GM18870 (cell line): ENCODE results near the gene SP1.
A peak's percentile ranks its signal among the peaks of the same experiment; 100 is the strongest.
"Not testable (repeated sequence)": the region's sequence is repeated elsewhere in the genome, so short reads cannot be mapped to it uniquely, and the experiment has no call there.

ENCODE experiments used
- ATAC-seq: cut with Tn5 transposase; IDR thresholded peaks from one replicate; pipeline ENCODE4 v1.9.1; 2021; ENCODE audit warnings: moderate library complexity; ENCODE audit not compliant: unreplicated experiment

SP1 gene

DNA sequence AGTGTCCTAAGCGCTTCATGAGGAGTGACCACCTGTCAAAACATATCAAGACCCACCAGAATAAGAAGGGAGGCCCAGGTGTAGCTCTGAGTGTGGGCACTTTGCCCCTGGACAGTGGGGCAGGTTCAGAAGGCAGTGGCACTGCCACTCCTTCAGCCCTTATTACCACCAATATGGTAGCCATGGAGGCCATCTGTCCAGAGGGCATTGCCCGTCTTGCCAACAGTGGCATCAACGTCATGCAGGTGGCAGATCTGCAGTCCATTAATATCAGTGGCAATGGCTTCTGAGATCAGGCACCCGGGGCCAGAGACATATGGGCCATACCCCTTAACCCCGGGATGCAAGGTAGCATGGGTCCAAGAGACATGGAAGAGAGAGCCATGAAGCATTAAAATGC, 31.0 kb downstream of the SP1 start:
- ATAC-seq = no peak

DNA sequence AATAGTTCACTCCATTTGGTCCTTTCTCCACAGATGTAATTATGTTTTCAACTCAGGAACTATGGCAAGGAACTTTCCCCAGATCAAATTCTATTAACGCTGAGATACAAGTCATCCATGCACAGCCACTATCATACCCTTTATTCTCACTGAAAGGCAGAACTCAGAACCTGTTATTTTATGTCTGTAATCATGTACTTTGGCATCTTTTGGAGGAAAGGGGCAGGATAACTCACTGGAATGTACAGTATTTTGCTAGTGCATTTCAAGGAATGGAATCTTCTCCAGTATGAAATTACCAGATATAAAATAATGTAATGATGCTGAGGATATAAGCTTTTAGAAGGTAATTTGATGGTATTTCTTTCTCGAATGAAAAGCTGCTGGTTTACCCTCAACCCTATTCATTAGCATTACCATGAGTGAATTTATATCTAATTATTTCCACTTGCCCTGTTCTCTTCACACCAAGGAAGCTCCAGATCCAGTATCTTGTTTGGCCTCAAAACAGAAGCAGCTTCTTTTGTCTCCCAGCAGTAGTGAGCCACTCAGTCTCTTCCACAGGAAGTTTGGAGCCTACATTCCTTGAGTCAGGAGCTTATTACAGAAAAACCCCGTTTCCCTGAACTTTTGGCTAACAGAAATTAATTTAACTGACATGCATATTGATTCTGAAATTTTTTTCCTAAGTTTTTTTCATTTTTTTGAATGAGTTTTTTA, 33.7 kb downstream of the SP1 start:
- ATAC-seq = no peak

DNA sequence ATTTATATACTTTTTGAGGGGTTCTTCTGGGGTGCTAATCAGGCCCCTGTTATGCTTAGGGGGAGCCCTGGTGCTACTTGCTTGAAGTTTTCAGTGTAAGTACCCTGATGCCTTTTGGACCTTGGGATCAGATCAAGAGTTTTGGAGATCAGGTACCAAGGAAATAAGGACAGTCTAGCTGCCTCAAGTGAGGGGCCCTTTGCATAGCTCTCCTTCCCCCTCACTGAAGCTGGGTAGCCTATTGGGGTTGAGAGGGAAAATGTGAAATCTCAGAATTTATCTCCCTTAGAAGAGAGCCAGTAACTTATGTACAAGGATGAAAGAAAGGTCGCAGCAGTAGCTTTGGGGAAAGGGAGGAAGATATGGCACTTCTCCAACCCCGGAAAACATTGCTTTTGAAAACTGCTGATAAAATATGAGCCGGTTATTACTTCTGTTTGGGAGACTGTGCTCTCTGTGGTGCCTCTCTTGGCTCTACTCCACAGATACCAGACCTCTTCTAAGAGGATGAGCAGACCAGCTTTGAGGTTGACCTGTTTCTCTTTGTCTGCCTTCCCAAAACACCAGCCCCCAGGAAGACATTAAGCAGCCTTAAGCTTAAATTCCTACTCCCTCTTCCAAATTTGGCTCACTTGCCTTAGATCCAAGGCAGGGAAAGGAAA, 34.9 kb downstream of the SP1 start:
- no peak for ATAC-seq

DNA sequence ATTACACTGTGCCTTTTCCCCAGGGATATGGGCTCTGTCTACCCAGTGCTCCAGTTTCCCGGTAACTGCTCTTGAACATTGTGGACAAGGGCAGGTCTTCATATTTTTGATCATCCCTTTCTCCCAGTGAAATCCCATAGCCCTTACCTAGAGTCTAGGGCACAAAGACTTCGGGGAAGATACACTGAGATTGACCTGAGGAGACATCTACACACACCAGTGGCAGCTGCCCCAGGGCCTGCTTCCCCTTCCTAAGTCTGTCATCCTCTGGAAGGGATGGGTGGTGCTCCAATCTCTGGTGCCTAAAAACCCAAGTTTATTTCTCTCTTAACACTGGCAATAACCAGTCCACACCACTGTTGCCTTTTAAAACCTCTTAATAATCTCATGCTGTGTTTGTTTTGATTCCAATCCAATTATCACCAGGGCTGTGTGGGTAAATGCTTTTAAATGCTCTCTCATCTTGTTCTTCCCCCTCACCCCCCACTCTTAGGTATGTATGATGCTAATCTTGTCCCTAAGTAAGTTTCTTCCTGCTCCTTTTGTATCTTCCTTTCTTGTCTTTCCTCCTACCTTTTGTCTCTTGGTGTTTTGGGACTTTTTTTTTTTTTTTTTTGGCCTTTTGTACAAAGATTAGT, 35.9 kb downstream of the SP1 start:
- not testable (repeated sequence) for ATAC-seq

DNA sequence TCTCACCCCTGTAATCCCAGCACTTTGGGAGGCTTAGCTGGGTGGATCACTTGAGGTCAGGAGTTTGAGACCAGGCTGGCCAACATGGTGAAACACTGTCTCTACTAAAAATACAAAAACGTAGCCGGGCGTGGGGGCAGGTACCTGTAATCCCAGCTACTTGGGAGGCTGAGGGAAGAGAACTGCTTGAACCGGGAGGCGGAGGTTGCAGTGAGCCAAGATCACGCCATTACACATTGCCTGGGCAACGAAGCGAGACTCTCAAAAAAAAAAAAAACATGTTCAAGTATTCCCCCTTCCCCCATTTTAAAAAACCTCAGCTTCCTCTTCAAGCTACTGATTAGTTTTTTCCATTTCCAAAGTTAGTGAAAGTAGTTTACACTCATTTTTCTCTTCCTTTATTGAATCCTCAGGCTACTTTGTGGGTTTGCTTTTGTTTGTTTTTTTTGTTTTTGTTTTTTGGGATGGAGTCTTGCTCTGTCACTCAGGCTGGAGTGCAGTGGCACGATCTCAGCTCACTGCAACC, 37.4 kb downstream of the SP1 start:
- ATAC-seq = not testable (repeated sequence)

DNA sequence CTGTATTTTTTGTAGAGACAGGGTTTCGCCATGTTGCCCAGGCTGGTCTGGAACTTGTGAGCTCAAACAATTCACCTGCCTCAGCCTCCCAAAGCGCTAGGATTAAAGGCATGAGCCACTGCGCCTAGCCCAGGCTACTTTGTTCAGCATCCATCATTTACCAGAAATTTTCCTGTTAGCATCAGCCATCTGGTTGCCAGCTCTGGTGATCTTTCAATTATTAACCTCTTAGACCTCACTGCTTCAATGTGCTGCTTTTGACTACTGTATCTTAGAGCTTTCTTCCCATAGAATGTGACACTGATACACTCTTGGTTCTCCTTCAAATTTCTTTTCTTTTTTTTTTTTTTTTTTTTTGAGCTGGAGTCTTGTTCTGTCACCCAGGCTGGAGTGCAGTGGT, 38.2 kb downstream of the SP1 start:
- no peak for ATAC-seq

DNA sequence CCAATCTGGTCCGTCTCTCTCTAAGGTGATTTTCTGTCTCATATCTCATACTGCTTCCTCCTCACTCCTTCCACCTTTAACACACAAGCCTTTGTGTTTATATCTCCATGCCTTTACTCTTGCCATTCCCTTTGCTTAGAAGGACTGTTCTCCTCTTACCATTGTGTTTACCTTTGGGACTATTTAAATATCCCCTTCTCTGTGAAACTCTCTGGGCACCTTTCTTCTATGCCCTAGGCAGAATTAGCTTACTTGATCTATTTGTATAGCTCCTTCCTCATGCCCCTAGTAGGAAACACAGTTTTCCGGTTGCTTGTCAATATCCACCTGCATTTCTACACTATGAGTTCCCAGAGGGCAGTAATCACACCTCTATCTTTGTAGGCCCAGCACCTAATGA, 39.8 kb downstream of the SP1 start:
- no peak for ATAC-seq

DNA sequence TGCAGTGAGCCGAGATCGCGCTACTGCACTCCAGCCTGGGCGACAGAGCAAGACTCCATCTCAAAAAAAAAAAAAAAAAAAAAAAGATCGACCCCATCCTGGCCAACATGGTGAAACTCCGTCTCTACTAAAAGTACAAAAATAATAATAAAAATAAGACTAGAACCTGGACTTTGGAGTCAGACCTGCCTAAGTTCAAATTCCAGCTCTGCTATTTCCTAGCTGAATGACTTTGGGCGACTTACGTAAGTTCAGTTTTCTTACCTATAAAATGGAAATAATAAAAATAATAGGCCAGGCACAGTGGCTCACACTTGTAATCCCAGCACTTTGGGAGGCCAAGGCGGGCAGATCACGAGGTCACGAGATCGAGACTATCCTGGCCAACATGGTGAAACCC, 42.3 kb downstream of the SP1 start:
- ATAC-seq = not testable (repeated sequence)

DNA sequence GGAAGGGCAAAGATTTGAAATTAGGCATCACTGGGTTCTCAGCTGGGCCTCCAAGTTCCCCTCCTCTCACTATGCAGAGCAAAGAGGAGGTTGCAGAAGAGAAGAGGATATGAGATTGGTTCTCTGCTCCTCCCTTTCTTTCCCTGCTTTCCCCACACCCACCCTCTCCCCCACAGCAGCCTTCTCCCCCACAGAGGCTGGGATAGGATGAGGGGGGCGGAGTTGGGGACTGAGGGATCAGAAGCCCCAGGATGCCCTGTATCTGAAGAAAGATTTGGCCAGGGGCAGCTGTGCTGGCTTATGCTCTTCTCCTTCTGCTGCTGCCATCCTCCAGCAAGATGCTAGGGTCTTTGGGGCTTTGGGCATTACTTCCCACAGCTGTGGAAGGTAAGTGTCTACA, 43.6 kb downstream of the SP1 start, which contains the start of gene AMHR2:
AMHR2 (plus strand) TSS at position 259 of the 400 bp plus-strand sequence; CDS start at position 339, 80 bp downstream.
- ATAC-seq = no peak

DNA sequence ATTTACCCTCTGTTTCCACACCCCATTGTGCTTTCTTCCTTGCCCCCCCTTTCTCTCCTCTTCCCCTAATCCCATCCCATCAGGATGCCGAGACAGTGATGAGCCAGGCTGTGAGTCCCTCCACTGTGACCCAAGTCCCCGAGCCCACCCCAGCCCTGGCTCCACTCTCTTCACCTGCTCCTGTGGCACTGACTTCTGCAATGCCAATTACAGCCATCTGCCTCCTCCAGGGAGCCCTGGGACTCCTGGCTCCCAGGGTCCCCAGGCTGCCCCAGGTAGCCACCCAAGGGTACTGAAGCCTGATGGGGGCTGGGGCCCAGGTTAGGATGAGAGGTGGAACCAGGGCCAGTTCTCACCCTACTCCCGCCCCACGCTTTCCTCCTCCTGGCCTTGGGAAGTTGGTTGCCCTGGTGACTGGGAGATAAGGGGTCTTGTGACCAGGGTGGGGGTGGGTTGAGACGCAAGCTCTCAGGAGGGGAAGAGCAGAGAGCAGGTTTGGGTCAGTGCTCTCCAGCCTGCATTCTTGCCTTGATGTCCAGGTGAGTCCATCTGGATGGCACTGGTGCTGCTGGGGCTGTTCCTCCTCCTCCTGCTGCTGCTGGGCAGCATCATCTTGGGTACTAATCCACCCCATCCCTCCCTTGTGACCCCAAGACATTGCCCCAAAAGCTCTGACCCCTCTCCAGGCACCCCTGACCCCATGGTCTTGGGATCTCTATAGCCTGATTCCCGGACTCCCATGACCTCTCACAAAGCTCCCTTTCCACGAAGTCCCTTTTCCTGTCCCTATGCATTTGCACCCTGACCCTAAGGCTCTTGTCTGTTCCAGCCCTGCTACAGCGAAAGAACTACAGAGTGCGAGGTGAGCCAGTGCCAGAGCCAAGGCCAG, 44.9 kb downstream of the SP1 start:
- ATAC-seq = no peak

DNA sequence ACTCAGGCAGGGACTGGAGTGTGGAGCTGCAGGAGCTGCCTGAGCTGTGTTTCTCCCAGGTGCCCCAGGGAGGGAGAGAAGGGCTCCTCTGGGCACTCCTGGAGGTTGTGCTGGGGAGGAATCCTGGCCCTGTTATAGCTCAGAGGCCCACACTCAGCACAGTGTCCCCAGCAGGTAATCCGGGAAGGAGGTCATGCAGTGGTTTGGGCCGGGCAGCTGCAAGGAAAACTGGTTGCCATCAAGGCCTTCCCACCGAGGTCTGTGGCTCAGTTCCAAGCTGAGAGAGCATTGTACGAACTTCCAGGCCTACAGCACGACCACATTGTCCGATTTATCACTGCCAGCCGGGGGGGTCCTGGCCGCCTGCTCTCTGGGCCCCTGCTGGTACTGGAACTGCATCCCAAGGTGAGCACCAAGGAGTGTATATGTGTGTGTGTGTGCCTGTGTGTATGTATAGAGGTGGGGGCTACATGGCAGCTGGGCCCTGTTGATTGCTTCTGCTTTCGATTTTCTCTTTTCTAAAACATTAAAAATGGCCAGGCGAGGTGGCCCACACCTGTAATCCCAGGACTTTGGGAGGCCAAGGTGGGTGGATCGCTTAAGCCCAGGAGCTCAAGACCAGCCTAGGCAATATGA, 45.7 kb downstream of the SP1 start:
- ATAC-seq = no peak

DNA sequence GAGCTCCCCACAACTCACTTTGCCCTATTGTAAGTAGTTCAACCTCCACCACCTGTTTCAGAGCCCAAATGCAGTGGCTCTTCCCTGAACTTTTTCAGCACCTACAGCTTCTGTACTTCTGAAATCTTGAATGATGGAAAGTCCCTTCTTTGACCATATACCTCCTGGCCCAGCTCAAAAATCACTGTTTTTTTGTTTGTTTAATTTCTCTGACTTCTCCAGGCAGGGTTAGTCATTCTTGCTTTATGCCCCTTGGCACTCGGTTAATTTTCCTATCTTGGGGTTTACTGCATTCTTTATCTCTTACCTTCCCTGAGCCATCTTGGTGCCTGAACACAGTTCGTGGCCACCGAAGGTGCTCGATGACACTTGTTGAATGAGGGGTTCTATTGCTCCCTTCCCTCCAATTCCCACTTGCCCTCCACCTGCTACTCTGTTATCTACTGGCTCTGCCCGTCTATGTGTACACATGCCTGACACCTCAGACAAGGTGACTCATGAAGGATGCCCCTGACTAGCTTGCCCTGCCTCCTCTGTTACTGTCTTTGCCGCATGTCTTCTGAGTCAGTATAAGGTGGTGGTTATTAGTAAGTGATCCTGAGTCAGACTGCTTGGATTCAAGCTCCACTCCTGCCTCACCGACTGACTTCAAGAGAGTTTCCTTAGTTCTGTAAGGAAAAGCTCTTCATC, 48.1 kb downstream of the SP1 start:
- ATAC-seq = no peak

DNA sequence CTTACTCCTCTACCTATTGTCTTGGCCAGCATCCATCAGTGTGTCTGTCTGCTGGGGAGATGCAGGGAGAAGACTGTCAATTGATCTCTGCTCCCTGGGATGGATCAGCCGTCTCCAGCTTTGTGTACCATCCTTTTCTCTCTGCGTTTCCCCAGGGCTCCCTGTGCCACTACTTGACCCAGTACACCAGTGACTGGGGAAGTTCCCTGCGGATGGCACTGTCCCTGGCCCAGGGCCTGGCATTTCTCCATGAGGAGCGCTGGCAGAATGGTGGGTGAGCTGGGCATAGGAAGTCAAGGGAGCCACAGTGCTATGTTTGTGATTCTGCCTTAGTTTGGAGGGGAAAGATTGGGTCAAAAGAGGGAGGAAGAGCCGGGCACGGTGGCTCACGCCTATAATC, 48.8 kb downstream of the SP1 start:
- no peak for ATAC-seq

DNA sequence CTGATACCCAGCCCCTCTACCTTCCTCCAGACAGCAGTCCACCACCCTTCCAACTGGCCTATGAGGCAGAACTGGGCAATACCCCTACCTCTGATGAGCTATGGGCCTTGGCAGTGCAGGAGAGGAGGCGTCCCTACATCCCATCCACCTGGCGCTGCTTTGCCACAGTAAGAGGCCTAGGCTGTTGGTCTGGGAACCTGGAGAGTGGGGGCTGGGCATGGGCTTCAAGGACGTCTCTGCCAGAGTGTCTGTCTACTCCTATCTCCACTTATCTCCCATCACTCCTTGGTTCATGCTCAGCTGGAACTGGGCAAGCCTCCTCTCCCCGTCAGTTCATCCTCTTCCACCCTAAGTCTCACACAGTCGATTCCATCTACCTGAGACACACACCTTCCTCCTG, 50.1 kb downstream of the SP1 start:
- no peak for ATAC-seq

DNA sequence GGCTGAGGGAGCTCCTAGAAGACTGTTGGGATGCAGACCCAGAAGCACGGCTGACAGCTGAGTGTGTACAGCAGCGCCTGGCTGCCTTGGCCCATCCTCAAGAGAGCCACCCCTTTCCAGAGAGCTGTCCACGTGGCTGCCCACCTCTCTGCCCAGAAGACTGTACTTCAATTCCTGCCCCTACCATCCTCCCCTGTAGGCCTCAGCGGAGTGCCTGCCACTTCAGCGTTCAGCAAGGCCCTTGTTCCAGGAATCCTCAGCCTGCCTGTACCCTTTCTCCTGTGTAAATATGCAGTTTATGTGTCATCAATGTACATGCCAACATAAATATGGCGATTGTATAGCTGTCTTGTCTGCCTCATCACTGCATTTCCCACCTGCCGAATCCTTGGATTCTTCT, 51.2 kb downstream of the SP1 start:
- ATAC-seq = no peak

DNA sequence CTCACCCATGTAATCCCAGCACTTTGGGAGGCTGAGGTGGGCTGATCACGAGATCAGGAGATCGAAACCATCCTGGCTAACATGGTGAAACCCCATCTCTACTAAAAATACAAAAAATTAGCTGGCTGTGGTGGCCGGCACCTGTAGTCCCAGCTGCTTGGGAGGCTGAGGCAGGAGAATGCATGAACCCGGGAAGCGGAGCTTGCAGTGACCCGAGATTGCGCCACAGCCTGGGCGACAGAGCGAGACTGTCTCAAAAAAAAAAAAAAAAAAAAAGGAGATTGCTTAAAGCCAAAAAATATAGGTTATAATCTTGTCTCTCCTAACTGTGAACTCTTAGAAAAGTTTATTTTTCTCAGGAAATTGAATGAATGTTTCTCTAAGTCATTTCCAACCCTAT, 55.4 kb downstream of the SP1 start:
- ATAC-seq = not testable (repeated sequence)

DNA sequence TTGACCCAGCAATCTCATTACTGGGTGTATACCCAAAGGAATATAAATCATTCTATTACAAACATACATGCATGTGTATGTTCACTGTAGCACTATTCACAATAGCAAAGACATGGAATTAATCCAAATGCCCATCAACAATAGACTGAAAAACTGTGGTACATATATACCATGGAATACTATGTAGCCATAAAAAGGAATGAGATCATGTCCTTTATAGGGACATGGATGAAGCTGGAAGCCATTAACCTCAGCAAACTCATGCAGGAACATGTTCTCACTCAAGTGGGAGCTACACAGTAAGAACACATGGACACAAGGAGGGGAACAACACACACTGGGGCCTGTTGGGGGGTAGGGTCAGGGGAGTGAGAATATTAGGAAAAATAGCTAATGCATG, 59.6 kb downstream of the SP1 start:
- not testable (repeated sequence) for ATAC-seq

DNA sequence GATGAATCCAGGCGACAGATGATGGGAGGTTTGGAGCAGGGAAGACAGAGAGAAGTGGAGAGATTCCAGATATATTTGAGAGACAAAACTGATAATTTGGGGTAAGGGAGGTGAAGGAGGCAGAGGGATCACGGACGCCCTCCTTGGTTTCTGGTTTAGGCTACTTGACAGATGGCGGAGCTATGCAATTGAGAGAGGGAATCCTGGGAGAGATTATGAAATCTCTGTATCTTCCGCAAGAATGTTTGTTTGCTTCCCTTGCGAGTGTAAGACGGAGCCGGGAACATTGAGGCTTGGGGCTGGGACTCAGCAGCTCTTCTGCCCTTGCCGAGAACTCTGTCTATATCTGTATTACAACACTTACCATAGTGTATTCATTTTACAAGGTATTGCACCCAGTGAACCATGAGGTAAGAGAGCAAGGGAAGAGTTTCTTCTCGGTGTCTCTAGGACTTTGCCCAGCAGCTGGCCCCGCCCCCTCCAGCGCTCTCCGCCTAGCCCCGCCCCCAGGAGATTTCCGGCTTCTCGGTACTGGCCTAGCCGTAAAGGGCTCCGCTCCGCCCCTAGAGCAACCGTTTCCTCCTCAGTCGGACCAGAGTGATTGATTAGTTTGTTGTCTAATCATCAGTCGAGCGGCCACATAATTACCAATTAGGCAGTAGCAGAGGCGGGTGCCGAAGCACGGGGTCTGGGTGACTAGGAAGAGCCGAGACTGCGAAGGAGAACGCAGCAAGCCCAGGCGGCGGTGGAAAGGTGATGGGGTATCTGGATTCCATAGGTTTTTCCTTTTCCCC, 61.3 kb downstream of the SP1 start, which contains the start of gene PRR13:
PRR13 (plus strand) TSS at position 695 of the 794 bp plus-strand sequence. CDS start 981 bp downstream, outside the sequence.
- ATAC-seq = peak; percentile 96

DNA sequence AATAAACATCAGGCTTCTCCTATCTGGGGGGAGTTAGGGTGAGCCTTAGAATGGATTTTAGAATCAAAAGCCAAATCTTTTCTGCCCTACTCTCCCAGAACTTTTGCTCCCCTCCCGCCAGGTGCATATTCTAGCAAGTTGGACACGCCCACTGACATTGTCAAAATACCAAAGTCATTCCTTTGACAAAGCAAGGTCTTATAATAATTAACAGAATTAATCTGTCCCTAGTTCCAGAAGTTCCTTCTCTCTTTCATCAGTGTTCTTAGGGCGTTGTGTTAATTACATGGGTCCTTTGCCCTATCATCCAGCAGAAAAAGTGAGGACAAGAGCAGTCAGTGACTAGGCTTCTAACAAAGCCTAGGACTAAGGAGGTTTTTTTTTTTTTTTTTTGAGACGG, 64.0 kb downstream of the SP1 start:
- ATAC-seq = no peak
